A673 (cell line): ENCODE measurements around the gene CUL9.

ENCODE experiments used
- EZH2 ChIP-seq: fragments of 200-600 bp; sonication (generic); IDR thresholded peaks from 2 replicates; pipeline ENCODE4 v1.6.1; 2017; ENCODE audit warnings: borderline replicate concordance, low read depth, mild to moderate bottlenecking, mixed read lengths, antibody characterized with exemption, low read length; ENCODE audit not compliant: poor library complexity, severe bottlenecking
- TF ChIP-seq, protein P1 (sequence below): fragments of 300-800, 200-600 bp; sonication (generic); conservative IDR thresholded peaks from 2 replicates; pipeline ENCODE4 v1.5.1; 2017; ENCODE audit warnings: low read depth, mild to moderate bottlenecking, antibody characterized with exemption, low read length, moderate library complexity, mixed read lengths

DNA sequence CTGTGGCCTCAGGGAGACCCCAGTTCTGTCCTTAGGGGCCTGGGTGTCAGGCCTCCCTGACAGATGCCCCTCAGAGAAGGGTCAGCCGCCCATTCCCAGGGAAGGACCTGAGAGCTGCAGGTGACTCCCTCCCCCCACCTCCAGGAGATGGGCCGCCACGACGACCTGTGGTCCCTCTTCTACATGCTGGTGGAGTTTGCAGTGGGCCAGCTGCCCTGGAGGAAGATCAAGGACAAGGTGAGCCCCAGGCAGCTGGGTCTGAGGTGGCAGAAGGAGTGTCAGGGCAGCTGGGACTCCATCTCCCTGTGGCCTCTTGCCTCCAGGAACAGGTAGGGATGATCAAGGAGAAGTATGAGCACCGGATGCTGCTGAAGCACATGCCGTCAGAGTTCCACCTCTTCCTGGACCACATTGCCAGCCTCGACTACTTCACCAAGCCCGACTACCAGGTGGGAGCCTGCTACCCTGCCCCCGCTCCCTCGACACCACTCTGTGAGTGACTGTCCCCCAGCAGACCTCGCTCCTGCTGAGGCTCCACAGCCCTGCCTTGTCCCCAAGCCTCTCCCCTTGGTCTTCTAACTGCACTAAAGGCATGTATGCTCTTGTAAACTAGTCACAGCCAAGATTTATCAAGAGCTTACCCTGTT lies 73.5 kb downstream of the CUL9 start:
- TF ChIP-seq, protein P1, sequence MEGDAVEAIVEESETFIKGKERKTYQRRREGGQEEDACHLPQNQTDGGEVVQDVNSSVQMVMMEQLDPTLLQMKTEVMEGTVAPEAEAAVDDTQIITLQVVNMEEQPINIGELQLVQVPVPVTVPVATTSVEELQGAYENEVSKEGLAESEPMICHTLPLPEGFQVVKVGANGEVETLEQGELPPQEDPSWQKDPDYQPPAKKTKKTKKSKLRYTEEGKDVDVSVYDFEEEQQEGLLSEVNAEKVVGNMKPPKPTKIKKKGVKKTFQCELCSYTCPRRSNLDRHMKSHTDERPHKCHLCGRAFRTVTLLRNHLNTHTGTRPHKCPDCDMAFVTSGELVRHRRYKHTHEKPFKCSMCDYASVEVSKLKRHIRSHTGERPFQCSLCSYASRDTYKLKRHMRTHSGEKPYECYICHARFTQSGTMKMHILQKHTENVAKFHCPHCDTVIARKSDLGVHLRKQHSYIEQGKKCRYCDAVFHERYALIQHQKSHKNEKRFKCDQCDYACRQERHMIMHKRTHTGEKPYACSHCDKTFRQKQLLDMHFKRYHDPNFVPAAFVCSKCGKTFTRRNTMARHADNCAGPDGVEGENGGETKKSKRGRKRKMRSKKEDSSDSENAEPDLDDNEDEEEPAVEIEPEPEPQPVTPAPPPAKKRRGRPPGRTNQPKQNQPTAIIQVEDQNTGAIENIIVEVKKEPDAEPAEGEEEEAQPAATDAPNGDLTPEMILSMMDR: no peak
- TF ChIP-seq EZH2: no peak
